ENCODE results near the gene ARNT2. TPM values are rescaled to one million over a fixed set of nuclear protein-coding genes. Genes with fewer than 3 reads are reported as not detected.

ARNT2 gene
- total RNA-seq, 1 experiment from 2014 or later: 3.6 TPM

DNA sequence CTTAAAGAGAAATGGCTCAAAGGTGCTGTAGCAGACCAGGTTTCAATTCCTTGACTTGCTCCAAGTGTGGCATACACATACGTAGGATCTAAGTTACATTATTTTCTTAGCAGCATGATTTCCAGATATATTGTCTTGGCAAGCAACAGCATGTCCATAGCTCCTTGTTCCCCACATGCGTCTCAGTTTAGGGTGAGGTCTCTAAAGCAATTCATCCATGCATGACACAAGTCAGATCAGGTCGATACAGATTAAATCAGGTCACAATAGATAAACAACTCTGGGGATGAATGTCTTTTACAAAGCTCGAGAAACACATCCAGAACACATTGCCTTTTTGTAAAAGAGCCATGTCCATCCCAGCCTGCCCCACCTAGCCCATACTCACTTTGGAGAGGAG is 182.0 kb downstream of the ARNT2 start:
- peaks cover 13% of the 10 kb centered on the region for H3K36me3 Mint-ChIP-seq (ENCODE audit: insufficient read depth, unreplicated experiment)
- intact Hi-C loops (cut with micrococcal nuclease; ENCODE audit: unreplicated experiment): no loop called here
- CTCF ChIA-PET: interaction anchor here (0.7 to 1.2 kb wide), 3 partner anchors 16 to 190 kb away, joined by 3 to 9 read pairs (median 6); no protein-coding TSS in a partner anchor
- H3K27ac Mint-ChIP-seq (ENCODE audit: unreplicated experiment): peak overlapping the region; percentile 65
- H3K4me1 Mint-ChIP-seq (ENCODE audit: low read depth, unreplicated experiment): peaks cover 57% of the 10 kb centered on the region
- no peak for TF ChIP-seq CTCF (IDR thresholded peaks at IDR 0.05; ENCODE audit: unreplicated experiment)
- H3K4me3 Mint-ChIP-seq (ENCODE audit: low read depth, unreplicated experiment): no peak overlapping the region
- no peak for DNase-seq
- no peaks in the 10 kb centered on the region for H3K27me3 Mint-ChIP-seq (ENCODE audit: unreplicated experiment)
- no TSS peak for BruUV-seq (replicated peaks)
- peaks cover 4% of the 10 kb centered on the region for H3K9me3 Mint-ChIP-seq (ENCODE audit: low read depth, unreplicated experiment)

DNA sequence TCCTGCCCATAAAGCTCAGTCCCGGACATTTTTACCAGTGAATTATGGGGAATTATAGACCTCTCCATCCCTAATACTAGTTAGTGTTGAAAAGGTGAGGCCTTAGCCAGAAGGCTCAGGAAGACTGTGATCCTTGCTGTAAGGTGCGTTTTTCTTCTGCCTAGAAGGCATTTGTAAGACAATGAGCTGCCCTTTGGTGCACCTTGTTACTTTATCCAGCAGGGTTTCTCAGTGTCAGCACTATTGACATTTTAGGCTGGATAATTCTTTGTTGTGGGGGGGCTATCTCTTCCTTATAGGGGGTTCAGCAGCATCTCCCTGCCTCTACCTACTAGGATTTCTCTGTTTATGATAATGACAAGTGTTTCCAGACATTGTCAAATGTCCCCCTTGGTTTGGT is 182.8 kb downstream of the ARNT2 start:
- peaks cover 13% of the 10 kb centered on the region for H3K36me3 Mint-ChIP-seq (ENCODE audit: insufficient read depth, unreplicated experiment)
- H3K27me3 Mint-ChIP-seq (ENCODE audit: unreplicated experiment): no peaks in the 10 kb centered on the region
- H3K4me3 Mint-ChIP-seq (ENCODE audit: low read depth, unreplicated experiment): no peak overlapping the region
- no peak for TF ChIP-seq CTCF (IDR thresholded peaks at IDR 0.05; ENCODE audit: unreplicated experiment)
- peaks cover 57% of the 10 kb centered on the region for H3K4me1 Mint-ChIP-seq (ENCODE audit: low read depth, unreplicated experiment)
- DNase-seq: no peak
- peak overlapping the region; percentile 87 for H3K27ac Mint-ChIP-seq (ENCODE audit: unreplicated experiment)
- BruUV-seq (replicated peaks): no TSS peak
- CTCF ChIA-PET: interaction anchor here (0.6 to 2.2 kb wide), 7 partner anchors 9 to 1220 kb away, joined by 3 to 18 read pairs (median 8); no protein-coding TSS in a partner anchor
- intact Hi-C loops (cut with micrococcal nuclease; ENCODE audit: unreplicated experiment): no loop called here
- H3K9me3 Mint-ChIP-seq (ENCODE audit: low read depth, unreplicated experiment): peaks cover 4% of the 10 kb centered on the region

GRCh38 chr15:80587816-80588456 is 183.8 kb downstream of the ARNT2 start:
- Mint-ChIP-seq H3K27ac (ENCODE audit: unreplicated experiment) (peak overlapping the region; percentile 87), H3K4me1 (ENCODE audit: low read depth, unreplicated experiment) (peaks cover 57% of the 10 kb centered on the region), H3K4me3 (ENCODE audit: low read depth, unreplicated experiment) (peak overlapping the region; percentile 9), H3K27me3 (ENCODE audit: unreplicated experiment) (no peaks in the 10 kb centered on the region), H3K9me3 (ENCODE audit: low read depth, unreplicated experiment) (peaks cover 4% of the 10 kb centered on the region), H3K36me3 (ENCODE audit: insufficient read depth, unreplicated experiment) (peaks cover 17% of the 10 kb centered on the region)
- peak; percentile 50 for DNase-seq
- no TSS peak for BruUV-seq (replicated peaks)
- CTCF ChIA-PET: interaction anchor here (0.7 to 2.2 kb wide), 6 partner anchors 8 to 189 kb away, joined by 3 to 8 read pairs (median 4); no protein-coding TSS in a partner anchor
- intact Hi-C loops (cut with micrococcal nuclease; ENCODE audit: unreplicated experiment): no loop called here
- TF ChIP-seq CTCF (IDR thresholded peaks at IDR 0.05; ENCODE audit: unreplicated experiment): no peak

- CTCF ChIA-PET: interaction anchor here (0.9 to 2.2 kb wide), 4 partner anchors 21 to 188 kb away, joined by 3 to 8 read pairs (median 6); no protein-coding TSS in a partner anchor
Measured at GRCh38 chr15:80588801-80589200, 184.6 kb downstream of the ARNT2 start.

More at GRCh38 chr15:80588801-80589200, 184.6 kb downstream of the ARNT2 start:
- no TSS peak for BruUV-seq (replicated peaks)
- no peak for TF ChIP-seq CTCF (IDR thresholded peaks at IDR 0.05; ENCODE audit: unreplicated experiment)
- intact Hi-C loops (cut with micrococcal nuclease; ENCODE audit: unreplicated experiment): no loop called here
- peak overlapping the region; percentile 9 for H3K4me3 Mint-ChIP-seq (ENCODE audit: low read depth, unreplicated experiment)
- peak; percentile 51 for DNase-seq
- peaks cover 4% of the 10 kb centered on the region for H3K9me3 Mint-ChIP-seq (ENCODE audit: low read depth, unreplicated experiment)
- no peaks in the 10 kb centered on the region for H3K27me3 Mint-ChIP-seq (ENCODE audit: unreplicated experiment)
- H3K27ac Mint-ChIP-seq (ENCODE audit: unreplicated experiment): peak overlapping the region; percentile 87
- H3K4me1 Mint-ChIP-seq (ENCODE audit: low read depth, unreplicated experiment): peaks cover 53% of the 10 kb centered on the region
- peaks cover 17% of the 10 kb centered on the region for H3K36me3 Mint-ChIP-seq (ENCODE audit: insufficient read depth, unreplicated experiment)

All from Calu3 (cell line).